Left forelimb (tissue), 1 donor: Measurements from ENCODE around the gene NRXN3.

Experiments
- DNase-seq: peaks from one replicate; pipeline ENCODE4 v3.0.0-alpha.2; 2018; ENCODE audit warnings: low spot score

The NRXN3 gene

GRCh38 chr14:78714711-78715110, 544.5 kb downstream of the NRXN3 start:
- DNase-seq = peak; percentile 68

GRCh38 chr14:78721756-78722480, 551.7 kb downstream of the NRXN3 start:
- no peak for DNase-seq

- no peak for DNase-seq
These were observed 554.9 kb downstream of the NRXN3 start for GRCh38 chr14:78725086-78725485.

GRCh38 chr14:78737116-78737515, 566.9 kb downstream of the NRXN3 start:
- no peak for DNase-seq

GRCh38 chr14:78737601-78738000, 567.4 kb downstream of the NRXN3 start:
- no peak for DNase-seq

- no peak for DNase-seq
These were observed 576.0 kb downstream of the NRXN3 start for GRCh38 chr14:78746086-78746595.

- DNase-seq = no peak
These were observed 577.6 kb downstream of the NRXN3 start for GRCh38 chr14:78747813-78748212.

GRCh38 chr14:78752518-78753188, 582.5 kb downstream of the NRXN3 start:
- no peak for DNase-seq

- DNase-seq = no peak
These were observed 583.9 kb downstream of the NRXN3 start for GRCh38 chr14:78754059-78754458.

GRCh38 chr14:78758333-78758732, 588.2 kb downstream of the NRXN3 start:
- no peak for DNase-seq

- DNase-seq = no peak
These were observed 592.2 kb downstream of the NRXN3 start for GRCh38 chr14:78762331-78762730.

GRCh38 chr14:78763746-78764145, 593.6 kb downstream of the NRXN3 start:
- no peak for DNase-seq

GRCh38 chr14:78764240-78764639, 594.1 kb downstream of the NRXN3 start:
- no peak for DNase-seq

- no peak for DNase-seq
These were observed 594.5 kb downstream of the NRXN3 start for GRCh38 chr14:78764645-78765044.

GRCh38 chr14:78767436-78767835, 597.3 kb downstream of the NRXN3 start:
- DNase-seq = no peak

GRCh38 chr14:78782551-78782950, 612.4 kb downstream of the NRXN3 start:
- DNase-seq = no peak

GRCh38 chr14:78785265-78785664, 615.1 kb downstream of the NRXN3 start:
- DNase-seq = no peak

- DNase-seq = no peak
These were observed 618.5 kb downstream of the NRXN3 start for GRCh38 chr14:78788467-78789360.

- DNase-seq = no peak
These were observed 620.1 kb downstream of the NRXN3 start for GRCh38 chr14:78790271-78790670.

- no peak for DNase-seq
These were observed 628.6 kb downstream of the NRXN3 start for GRCh38 chr14:78798757-78799156.

- no peak for DNase-seq
These were observed 635.4 kb downstream of the NRXN3 start for GRCh38 chr14:78805570-78805969.

GRCh38 chr14:78823035-78823434, 652.9 kb downstream of the NRXN3 start:
- no peak for DNase-seq
